Islet precursor cell (in vitro differentiated cells): ENCODE data around the gene MRNIP.
"Not testable (repeated sequence)": the region's sequence is repeated elsewhere in the genome, so short reads cannot be mapped to it uniquely, and the experiment has no call there.

ENCODE experiments used
- DNase-seq: peaks from one replicate; pipeline ENCODE4 v3.0.0-alpha.2; 2018

MRNIP gene

DNA sequence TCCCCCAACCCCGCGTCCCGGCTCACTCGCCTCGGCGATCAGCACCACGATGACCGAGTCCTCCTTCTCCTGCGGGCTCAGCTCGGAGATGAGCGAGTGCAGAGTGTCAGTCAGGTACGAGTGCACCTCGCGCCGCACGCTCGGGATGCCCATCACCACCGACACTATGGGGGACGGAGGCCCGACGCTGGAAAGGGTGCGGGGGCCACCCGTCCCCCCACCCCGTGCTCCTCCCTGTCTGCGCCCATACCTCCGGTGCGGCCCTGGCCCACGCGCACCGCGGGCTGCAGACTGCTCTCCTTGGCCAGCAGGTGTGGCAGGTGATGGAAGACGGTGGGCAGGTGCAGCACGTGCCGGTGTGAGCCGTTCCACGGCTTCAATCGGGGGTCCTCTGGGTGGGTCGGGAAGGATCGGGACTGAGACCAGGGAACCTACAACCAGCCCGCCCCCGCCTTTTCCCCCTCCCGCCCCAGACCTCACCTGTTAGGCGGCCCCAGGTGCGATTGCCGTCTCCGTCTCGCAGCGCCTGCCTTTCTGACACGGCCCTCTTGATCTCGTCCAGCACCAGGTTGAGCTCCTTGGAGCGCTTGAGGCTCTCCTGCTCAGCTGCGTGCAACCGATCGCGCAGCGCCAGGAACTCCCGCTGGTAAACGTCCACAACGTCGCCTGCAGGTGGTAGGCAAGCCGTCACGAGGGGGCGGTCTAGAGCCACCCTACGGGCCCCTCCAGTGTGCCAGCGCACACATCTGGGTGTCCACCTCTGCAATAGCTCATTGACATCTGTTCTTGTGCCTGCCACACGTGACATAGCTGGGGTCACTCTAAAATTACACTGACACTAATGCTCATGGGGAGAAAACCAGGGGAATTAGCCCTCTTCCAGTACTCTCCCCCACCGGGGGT is 57.1 kb downstream of the MRNIP start:
- peak; percentile 89 for DNase-seq

DNA sequence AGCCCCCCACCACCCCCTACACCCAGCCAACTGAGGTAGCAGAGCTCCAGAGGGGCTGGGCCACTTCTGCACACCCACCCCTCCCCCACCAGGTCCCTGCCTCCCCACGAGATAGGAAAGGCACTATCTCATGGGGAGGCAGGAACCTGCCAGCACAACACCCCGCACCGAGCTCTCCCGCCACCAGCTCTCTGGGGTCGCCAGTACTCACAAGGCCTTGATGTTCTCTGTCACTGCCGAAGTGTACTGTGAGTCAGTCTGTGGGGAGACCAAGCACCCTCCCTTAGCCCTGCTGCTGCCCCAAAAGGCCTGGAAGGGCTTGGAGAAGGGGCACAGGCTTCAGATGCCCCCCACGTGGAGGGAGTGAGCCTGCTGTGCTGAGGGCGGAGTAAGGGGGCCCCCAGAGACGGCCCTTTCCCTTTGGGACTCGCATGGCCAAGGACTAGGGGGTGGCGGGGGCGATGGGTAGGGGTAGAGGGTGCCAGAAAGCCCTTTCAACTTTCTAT is 57.9 kb downstream of the MRNIP start:
- no peak for DNase-seq

DNA sequence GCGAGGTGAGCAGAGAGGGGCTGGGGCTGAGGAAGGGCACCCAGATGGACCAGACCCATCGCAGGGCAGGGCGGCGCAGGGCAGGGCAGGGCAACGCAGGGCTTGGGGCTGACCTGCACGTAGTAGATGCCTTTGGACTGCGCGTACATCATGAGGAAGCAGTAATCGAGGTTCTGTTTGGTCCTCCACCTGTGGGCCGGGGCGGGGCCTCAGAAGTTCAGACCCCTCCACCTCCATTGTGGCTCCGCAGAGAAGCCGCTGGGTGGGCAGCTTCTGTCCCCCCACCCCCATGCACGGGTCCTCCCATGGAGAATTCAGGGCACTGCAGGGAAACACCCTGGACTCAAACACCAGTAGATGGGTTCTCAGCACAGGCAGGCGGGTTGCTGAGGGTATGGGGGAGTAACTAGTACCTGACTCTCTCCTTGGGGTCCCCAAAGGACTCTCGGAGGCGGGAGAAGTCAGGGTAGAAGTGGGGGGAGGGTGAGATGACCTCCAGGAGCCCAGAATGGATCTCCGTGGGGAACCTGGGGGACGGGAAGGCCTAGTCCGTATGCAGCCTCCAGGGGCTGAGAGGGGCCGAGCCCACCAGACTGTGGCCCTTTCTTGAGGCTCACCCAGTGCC is 58.4 kb downstream of the MRNIP start:
- no peak for DNase-seq

DNA sequence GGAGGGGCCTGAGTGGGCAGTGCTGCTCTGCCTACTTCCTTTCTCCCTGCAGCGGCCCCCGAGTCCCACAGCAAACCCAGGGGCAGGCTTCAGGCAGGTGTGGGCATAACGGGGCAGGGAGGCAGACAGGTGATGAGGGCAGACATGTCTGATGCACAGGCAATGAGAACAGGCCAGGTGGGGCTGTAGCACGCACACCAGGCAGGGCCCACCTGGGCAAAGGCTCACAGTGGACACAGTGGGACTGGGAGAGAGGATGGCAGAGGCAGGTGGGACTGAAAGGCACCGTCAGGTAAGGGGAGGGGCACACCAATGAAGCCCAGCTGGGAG is 59.0 kb downstream of the MRNIP start:
- DNase-seq, result no peak

DNA sequence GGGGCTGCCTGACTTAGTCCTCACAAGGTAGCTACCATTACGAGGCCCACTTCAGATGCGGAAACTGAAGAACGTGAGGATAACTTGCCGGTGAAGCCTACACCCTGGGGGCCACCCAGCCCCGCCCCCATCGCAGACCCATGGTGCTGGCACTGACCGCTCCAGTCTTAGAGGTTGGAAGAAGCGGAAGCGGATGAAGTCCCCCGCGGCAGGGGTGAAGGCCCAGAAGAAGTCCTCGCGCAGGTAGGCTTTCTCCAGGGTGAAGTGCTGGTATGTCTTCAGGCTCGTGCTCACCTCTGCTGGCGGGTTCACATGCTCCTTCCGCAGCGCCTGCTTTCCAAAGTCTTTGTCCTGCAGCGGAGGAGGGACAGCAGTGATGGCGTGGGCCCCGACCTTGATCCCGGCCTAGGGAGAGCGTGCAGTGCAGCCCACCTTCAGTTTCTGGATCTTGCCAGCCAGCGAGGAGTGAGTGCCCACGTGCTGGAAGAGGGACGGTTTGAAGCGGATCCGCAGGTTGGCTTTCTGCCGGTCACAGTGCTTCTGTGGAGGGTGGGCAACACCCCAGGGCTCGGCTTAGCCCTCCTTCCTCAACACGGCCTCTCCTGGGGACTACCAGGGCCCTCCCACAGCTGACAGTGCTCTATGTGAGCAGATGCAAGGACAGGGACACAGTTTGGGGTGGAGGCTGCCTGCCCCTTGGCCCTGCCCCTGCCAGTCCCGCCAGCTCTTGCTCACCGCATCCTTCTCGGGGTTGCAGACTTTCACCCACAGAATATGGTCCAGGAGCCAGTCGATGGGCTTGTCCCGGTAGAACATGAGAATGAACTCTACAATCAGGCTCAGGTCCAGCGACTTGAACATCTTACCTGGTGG is 59.6 kb downstream of the MRNIP start:
- no peak for DNase-seq

- no peak for DNase-seq
These were observed 60.4 kb downstream of the MRNIP start for GRCh38 chr5:179798144-179798770.

- DNase-seq, result no peak
These were observed 60.9 kb downstream of the MRNIP start for GRCh38 chr5:179797741-179798140.

DNA sequence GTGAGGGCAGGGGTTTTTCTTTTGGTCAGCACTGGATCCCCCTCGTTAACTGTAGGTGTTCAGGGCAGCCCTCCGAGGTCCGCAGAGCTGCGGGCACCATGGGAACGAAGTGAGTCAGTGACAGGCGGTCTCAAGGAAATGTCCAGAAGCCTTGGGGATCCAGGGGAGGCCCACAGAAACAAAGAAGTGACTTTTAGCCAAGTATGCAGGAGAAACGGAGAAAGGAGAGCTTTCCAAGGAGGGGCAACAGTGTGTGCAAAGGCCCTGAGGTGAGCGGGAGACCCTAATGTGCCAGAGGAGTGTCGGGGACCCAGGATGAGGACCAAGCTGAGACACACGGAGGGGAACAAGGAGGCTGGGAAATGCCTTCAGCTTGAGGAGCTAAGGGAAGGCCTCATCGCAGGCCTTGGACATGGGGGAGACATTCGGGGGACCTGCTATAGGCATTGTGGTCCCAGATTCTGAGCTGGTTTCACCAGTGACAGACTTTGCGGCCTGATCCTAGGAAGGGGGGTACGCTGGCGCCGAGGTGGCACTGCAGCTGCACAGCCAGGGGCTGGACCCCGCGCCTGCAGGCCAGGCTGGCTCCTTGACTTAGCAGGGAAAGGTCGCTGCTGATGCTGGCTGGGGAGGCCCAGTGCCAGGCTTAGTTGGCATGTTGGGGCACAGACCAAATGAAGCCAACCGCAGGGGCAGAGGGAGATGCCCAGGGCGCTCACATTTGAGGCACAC is 61.6 kb downstream of the MRNIP start:
- DNase-seq, result no peak

DNA sequence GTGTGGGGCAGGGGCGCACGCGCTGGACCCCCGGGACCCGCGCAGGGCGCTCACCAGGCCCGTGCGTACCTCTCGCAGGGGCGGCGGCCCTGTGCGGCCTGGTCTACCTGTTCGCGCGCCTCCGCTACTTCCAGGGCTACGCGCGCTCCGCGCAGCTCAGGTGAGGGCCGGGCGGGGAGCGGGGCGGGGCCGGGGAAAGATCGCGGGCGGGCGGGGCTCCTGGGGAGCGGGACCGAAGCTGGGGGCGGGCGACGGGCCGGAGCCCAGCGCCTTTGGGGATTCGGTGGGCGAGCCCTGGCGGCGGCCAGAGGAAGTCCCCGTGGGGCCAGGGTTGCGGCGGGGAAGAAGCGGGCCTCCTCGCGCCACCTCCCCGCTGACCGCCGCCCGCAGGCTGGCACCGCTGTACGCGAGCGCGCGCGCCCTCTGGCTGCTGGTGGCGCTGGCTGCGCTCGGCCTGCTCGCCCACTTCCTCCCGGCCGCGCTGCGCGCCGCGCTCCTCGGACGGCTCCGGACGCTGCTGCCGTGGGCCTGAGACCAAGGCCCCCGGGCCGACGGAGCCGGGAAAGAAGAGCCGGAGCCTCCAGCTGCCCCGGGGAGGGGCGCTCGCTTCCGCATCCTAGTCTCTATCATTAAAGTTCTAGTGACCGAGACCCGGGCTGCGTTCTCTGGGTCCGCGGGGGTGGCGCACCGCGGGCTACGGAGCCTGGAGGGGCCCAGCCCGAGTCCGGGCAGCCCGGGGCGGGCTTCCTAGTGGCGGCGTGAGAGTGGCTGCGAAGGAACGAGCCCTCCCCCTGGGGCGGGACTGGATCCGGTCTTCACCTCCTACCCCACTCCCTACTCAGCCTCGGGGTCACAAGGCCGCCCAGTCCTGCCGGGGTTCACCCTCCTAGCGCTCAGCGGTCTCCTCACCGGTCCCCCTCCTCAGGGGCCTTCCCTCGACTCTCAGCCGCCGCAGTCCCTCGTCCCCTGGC is 62.5 kb downstream of the MRNIP start:
- DNase-seq, result peak; percentile 92

DNA sequence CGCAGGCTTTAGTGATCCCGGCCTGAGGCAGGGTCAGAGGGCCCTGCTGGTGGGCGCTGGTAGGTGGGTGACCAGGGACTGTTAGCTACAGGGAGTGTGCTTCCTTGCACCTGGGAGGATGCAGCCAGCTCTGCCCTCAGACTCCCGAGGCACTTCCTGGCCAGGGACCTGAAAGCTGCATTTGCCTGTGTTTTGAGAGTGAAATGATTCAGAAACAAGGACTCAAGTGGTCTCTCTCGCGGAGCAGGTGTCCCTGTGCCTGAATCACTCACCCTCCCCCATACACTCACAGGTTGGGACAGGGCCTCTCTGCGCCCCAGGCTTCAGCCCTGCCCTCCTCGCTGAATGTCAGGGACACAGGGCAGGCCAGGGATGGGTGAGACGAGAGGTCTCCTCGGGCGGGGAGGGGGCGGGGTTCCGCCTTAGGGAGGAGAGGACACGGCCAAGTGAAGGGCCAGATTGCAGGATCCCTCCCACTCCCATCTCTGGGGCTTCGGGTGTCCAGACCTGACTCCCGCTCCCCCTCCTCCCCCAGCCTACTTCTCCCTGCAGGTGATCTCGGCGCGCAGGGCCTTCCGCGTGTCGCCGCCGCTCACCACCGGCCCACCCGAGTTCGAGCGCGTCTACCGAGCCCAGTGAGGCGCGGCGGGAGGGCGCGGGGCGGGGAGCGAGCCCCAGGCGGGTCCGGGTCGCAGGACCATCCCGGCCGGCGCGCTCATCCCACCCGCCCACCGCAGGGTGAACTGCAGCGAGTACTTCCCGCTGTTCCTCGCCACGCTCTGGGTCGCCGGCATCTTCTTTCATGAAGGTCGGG is 63.4 kb downstream of the MRNIP start:
- DNase-seq, result peak; percentile 87

- DNase-seq, result no peak
These were observed 64.0 kb downstream of the MRNIP start for GRCh38 chr5:179794575-179794974.

DNA sequence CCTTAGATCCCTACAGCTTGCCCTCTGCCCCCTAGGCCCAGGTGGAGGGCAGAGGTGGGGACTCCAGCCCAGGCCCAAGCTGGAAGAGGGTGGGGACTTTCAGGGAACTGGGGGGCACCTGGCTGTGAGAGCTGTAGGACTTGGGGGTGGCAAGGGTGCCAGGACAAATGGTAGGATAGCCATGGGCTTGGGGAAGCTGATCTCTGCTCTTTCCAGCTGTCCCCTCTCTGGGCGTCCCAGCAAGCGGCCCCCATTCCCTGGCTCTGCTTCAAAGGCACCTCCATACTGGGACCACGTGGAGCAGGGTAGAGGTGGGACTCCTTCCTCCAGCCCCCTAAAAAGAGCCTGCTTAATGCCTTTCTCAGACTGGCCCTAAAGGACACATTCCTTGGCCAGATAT is 64.4 kb downstream of the MRNIP start:
- no peak for DNase-seq

- no peak for DNase-seq
These were observed 65.0 kb downstream of the MRNIP start, which contains the start of gene LTC4S for GRCh38 chr5:179793468-179794139. LTC4S (plus strand) TSS chr5:179793986; CDS start chr5:179794081, 95 bp downstream.

DNA sequence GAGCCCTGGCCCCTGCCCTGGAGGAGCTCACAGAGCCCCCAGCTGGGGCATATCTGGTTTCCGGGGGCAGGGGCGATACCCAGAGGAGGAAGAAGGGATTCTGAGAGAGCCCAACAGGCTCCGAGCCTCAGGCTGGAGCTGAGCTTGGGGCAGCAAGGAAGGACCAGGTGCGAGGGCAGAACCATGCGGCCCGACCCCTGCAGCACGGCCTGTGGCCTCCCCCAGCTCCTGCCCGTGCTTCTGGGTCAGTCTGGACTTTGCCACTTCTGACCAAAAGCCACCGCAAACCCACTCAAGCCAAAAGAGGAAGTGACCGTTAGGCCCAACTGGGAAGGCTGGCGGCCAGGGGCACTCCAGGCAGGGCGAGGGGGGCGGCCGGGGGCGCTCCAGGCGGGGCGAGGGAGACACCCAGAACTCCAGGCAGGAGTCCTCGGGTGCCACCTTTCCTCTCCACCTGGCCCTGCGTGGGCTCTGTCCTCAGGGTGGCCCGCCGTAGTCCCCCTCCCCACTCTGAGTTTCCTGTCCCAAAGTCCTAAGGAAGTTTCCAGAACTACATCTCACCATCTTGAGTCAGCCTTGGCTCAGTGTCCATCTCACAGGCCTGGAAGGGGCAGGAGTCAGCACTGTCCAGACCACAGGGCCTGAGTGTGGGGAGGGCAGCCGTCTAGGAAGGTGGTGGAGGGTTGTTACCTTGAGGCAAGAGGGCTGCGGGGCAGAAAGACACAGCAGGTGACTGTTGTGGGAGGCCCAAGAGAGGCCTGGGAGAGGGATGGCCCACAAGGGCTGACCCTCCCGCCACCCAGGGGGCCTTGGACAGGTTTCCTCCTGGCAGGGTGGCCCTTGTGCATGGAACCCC is 65.8 kb downstream of the MRNIP start:
- no peak for DNase-seq

DNA sequence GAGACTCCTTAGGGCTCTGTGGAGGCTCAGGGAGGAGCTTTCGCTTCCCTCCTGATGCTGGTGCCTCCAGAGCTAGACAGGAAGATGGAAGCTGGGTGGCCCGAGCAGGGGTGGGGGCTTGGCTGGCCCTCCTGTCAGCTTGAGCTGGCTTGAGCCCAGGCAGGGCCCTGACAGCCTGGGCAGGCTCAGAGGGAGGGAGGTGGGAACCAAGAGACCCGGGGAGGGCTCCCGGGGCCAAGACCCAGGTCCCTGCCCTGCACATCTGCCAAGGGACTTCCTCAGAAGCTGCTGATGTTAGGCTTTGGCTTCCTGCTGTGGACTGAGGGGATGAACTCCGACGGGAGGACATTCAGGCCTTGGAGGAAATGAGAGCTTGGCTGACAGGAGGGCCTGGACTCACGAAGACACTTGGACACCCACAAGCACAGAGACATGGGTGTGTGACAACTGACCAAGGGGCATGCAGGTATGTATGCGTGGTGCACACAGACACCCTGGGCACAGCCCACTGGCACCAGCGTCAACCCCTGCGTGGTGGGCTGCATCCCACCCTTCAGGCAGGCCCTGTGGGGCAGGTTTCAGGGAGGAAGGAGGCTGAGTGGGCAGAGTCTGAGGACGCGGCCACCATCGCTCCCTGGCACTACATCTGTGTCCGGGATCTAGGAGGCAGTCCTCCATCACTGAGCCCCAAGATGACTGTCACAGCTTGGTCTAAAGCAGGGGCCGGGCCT is 66.6 kb downstream of the MRNIP start:
- DNase-seq, result no peak

GRCh38 chr5:179789278-179789677 is 69.3 kb downstream of the MRNIP start:
- not testable (repeated sequence) for DNase-seq

- DNase-seq, result no peak
These were observed 70.3 kb downstream of the MRNIP start for GRCh38 chr5:179788193-179788854.
